Upper lobe of left lung (tissue), 6 donors: ENCODE results near the gene EDA. TPM values are rescaled to one million over a fixed set of nuclear protein-coding genes. Genes with fewer than 3 reads are reported as not detected.

Experiments
- ATAC-seq, 2 donors: fragments of 200-7000 bp; cut with Tn5 transposase; one replicate each; pipeline ENCODE4 v1.9.1; 2022; ENCODE audit warnings: mild to moderate bottlenecking in 2 of 2, moderate library complexity in 2 of 2; ENCODE audit not compliant: low FRiP score in 2 of 2
- DNase-seq, 2 donors: peaks; one replicate each; pipeline ENCODE4 v3.0.0-alpha.2; 2019 to 2020
- H3K27ac ChIP-seq, 4 donors: fragments of 200-600 bp; sonication (generic); one replicate each; pipeline ENCODE4 v1.5.1; 2016 to 2019
- H3K27me3 ChIP-seq, 4 donors: fragments of 200-600 bp; sonication (generic); one replicate each; pipeline ENCODE4 v1.5.1; 2017 to 2019
- H3K36me3 ChIP-seq, 4 donors: fragments of 200-600 bp; sonication (generic); one replicate each; pipeline ENCODE4 v1.5.1; 2016 to 2019
- H3K4me1 ChIP-seq, 4 donors: fragments of 200-600 bp; sonication (generic); one replicate each; pipeline ENCODE4 v1.5.1; 2018 to 2019
- H3K4me3 ChIP-seq, 4 donors: fragments of 200-600 bp; sonication (generic); one replicate each; pipeline ENCODE4 v1.5.1; 2017 to 2019; ENCODE audit warnings: mild to moderate bottlenecking in 2 of 4, moderate library complexity in 1 of 4
- H3K9me3 ChIP-seq, 4 donors: fragments of 200-600 bp; sonication (generic); one replicate each; pipeline ENCODE4 v1.5.1; 2018 to 2019
- EP300 ChIP-seq, 4 donors: sonication (generic); formaldehyde crosslinking; IDR thresholded peaks; one replicate each; pipeline ENCODE4 v1.5.1; 2017; ENCODE audit warnings: antibody characterized with exemption in 4 of 4, control low read depth in 2 of 4
- POLR2A ChIP-seq, 4 donors: fragments of 450-650 bp; IDR thresholded peaks; one replicate each; pipeline ENCODE4 v1.5.1; 2016 to 2017; ENCODE audit warnings: antibody characterized with exemption in 4 of 4, mild to moderate bottlenecking in 2 of 4
- POLR2AphosphoS5 ChIP-seq, 2 donors: sonication (generic); formaldehyde crosslinking; IDR thresholded peaks; one replicate each; pipeline ENCODE4 v1.5.1; 2017; ENCODE audit warnings: antibody characterized with exemption in 2 of 2
- WGBS, 2 donors: methylation state at CpG; one replicate each; pipeline ENCODE4 v1.1.5; 2017 to 2018; 5-methylcytosine and 5-hydroxymethylcytosine counted together
- total RNA-seq, 6 donors: library from RNA; depleted of rRNA in 4 of 6; stranded (reverse); fragments of >200 nt in 4 of 6; gene quantifications; one replicate each; pipeline versions ENCODE4 v1.1.0 to v1.2.1, GENCODE V29; 2016 to 2021
- TF ChIP-seq, protein P1 (sequence below), 6 experiments: fragments of 450-650 bp in 4 of 6; fragments of 200-600 bp in 2 of 6; sonication (generic) in 2 of 6; IDR thresholded peaks; one replicate each; pipeline ENCODE4 v1.5.1; 2016 to 2019; ENCODE audit warnings: antibody characterized with exemption in 6 of 6
- donor health status: DM: no; HTN: no; CAD: no; lungs with moderate emphysema.
- donor health status: DM: no; HTN: yes; CAD: no; lungs with severe emphysema.

The EDA gene
- total RNA-seq, 6 donors from 2014 or later, result 3.3 to 16.8 (median 5.9) TPM

DNA sequence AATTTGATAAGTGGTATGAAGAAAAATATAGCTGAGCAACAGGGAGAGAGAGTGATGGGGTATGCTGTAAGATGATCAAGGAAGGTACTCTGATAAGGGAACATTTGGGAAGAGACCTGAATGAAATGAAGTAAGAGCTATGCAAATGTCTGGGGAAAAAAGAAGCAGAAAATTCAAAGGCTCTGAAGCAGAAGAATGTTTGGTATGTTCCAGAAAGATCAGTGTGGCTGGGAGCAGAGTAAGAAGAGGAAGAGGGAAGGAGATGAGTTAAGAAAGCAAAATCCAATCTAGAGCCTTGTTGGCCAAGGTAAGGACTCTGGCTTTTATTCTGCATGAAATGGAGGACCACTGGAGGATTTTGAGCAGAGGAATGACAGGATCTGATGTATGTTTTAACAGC lies 343.8 kb downstream of the EDA start:
- no peak overlapping the region for H3K4me3 ChIP-seq
- no peak for TF ChIP-seq POLR2A (IDR thresholded peaks at IDR 0.05)
- TF ChIP-seq POLR2AphosphoS5 (IDR thresholded peaks at IDR 0.05), result no peak
- TF ChIP-seq EP300 (IDR thresholded peaks at IDR 0.05), result no peak
- TF ChIP-seq, protein P1, sequence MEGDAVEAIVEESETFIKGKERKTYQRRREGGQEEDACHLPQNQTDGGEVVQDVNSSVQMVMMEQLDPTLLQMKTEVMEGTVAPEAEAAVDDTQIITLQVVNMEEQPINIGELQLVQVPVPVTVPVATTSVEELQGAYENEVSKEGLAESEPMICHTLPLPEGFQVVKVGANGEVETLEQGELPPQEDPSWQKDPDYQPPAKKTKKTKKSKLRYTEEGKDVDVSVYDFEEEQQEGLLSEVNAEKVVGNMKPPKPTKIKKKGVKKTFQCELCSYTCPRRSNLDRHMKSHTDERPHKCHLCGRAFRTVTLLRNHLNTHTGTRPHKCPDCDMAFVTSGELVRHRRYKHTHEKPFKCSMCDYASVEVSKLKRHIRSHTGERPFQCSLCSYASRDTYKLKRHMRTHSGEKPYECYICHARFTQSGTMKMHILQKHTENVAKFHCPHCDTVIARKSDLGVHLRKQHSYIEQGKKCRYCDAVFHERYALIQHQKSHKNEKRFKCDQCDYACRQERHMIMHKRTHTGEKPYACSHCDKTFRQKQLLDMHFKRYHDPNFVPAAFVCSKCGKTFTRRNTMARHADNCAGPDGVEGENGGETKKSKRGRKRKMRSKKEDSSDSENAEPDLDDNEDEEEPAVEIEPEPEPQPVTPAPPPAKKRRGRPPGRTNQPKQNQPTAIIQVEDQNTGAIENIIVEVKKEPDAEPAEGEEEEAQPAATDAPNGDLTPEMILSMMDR (IDR thresholded peaks at IDR 0.05), result no peak
- H3K4me1 ChIP-seq, result no peaks in the 10 kb centered on the region
- no peaks in the 10 kb centered on the region for H3K9me3 ChIP-seq
- H3K27ac ChIP-seq, result no peak overlapping the region
- no peaks in the 10 kb centered on the region for H3K36me3 ChIP-seq
- ATAC-seq, result no peak
- DNase-seq, result no peak
- no peaks in the 10 kb centered on the region for H3K27me3 ChIP-seq

- H3K27me3 ChIP-seq, result no peaks in the 10 kb centered on the region
- H3K27ac ChIP-seq, result no peak overlapping the region
- DNase-seq (no peak), ATAC-seq (no peak)
- no peak overlapping the region for H3K4me3 ChIP-seq
- no peaks in the 10 kb centered on the region for H3K4me1 ChIP-seq
- TF ChIP-seq POLR2A (IDR thresholded peaks at IDR 0.05) (no peak), EP300 (IDR thresholded peaks at IDR 0.05) (no peak), POLR2AphosphoS5 (IDR thresholded peaks at IDR 0.05) (no peak)
- TF ChIP-seq, protein P1 (IDR thresholded peaks at IDR 0.05), result no peak
- WGBS, 2 donors, result 61 to 76% methylated on average over 4 of the region's 4 CpGs
- H3K9me3 ChIP-seq, result no peaks in the 10 kb centered on the region
- H3K36me3 ChIP-seq, result no peaks in the 10 kb centered on the region
Observed at GRCh38 chrX:69961365-69962072, 345.6 kb downstream of the EDA start.

- WGBS, 2 donors, result 55 to 60% methylated on average over 2 to 4 of the region's 4 CpGs
Observed at GRCh38 chrX:69968950-69969349, 353.0 kb downstream of the EDA start.

GRCh38 chrX:69969460-69969859 lies 353.5 kb downstream of the EDA start:
- no peaks in the 10 kb centered on the region for H3K4me1 ChIP-seq
- DNase-seq (no peak), ATAC-seq (no peak)
- TF ChIP-seq POLR2A (IDR thresholded peaks at IDR 0.05), result no peak
- no peak for TF ChIP-seq POLR2AphosphoS5 (IDR thresholded peaks at IDR 0.05)
- no peaks in the 10 kb centered on the region for H3K27me3 ChIP-seq
- H3K9me3 ChIP-seq, result no peaks in the 10 kb centered on the region
- H3K4me3 ChIP-seq, result no peak overlapping the region
- H3K36me3 ChIP-seq, result no peaks in the 10 kb centered on the region
- 82 to 89% methylated on average over 1 of the region's 1 CpG for WGBS, 2 donors
- no peak overlapping the region for H3K27ac ChIP-seq

More at GRCh38 chrX:69968950-69969349, 353.0 kb downstream of the EDA start:
- no peaks in the 10 kb centered on the region for H3K9me3 ChIP-seq
- H3K27me3 ChIP-seq, result no peaks in the 10 kb centered on the region
- TF ChIP-seq POLR2AphosphoS5 (IDR thresholded peaks at IDR 0.05), result no peak
- TF ChIP-seq, protein P1 (IDR thresholded peaks at IDR 0.05), result no peak
- no peak for TF ChIP-seq POLR2A (IDR thresholded peaks at IDR 0.05)
- H3K4me1 ChIP-seq, result no peaks in the 10 kb centered on the region
- no peak for ATAC-seq
- no peak overlapping the region for H3K27ac ChIP-seq
- no peak overlapping the region for H3K4me3 ChIP-seq
- no peak for DNase-seq
- H3K36me3 ChIP-seq, result no peaks in the 10 kb centered on the region

- Histone ChIP-seq H3K27me3 (no peaks in the 10 kb centered on the region), H3K4me1 (no peaks in the 10 kb centered on the region), H3K9me3 (no peaks in the 10 kb centered on the region), H3K36me3 (no peaks in the 10 kb centered on the region), H3K4me3 (no peak overlapping the region), H3K27ac (no peak overlapping the region)
- ATAC-seq (peak in 1 of 2 donors; percentile 19), DNase-seq (no peak)
- TF ChIP-seq, protein P1 (IDR thresholded peaks at IDR 0.05), result no peak
- TF ChIP-seq EP300 (IDR thresholded peaks at IDR 0.05), result no peak
- no peak for TF ChIP-seq POLR2A (IDR thresholded peaks at IDR 0.05)
- no peak for TF ChIP-seq POLR2AphosphoS5 (IDR thresholded peaks at IDR 0.05)
- 67 to 79% methylated on average over 2 of the region's 2 CpGs for WGBS, 2 donors
Observed at GRCh38 chrX:69987691-69988090, 371.8 kb downstream of the EDA start.
